T-helper 1 cell treated with Interleukin-12 subunit alpha and Interleukin-12 subunit beta and Interleukin-4 antibody, amounts not matched to agents 30 μg/mL and 1 μg/mL, for 36 hours (primary cell): Measurements from ENCODE around the gene LIMCH1.

Experiments
- H3K27ac Mint-ChIP-seq: one replicate; pipeline ENCODE4 v1.8.0; 2021; ENCODE audit warnings: mild to moderate bottlenecking, mixed read lengths
- H3K27me3 Mint-ChIP-seq: one replicate; pipeline ENCODE4 v1.8.0; 2021; ENCODE audit warnings: low read depth, mixed read lengths
- H3K36me3 Mint-ChIP-seq: one replicate; pipeline ENCODE4 v1.8.0; 2021; ENCODE audit warnings: low read depth, mixed read lengths
- H3K4me1 Mint-ChIP-seq: one replicate; pipeline ENCODE4 v1.8.0; 2021; ENCODE audit warnings: low read depth, mixed read lengths
- H3K4me3 Mint-ChIP-seq: one replicate; pipeline ENCODE4 v1.8.0; 2021; ENCODE audit warnings: mild to moderate bottlenecking, moderate library complexity, mixed read lengths
- H3K9me3 Mint-ChIP-seq: one replicate; pipeline ENCODE4 v1.8.0; 2021; ENCODE audit warnings: mixed read lengths

Gene LIMCH1

DNA sequence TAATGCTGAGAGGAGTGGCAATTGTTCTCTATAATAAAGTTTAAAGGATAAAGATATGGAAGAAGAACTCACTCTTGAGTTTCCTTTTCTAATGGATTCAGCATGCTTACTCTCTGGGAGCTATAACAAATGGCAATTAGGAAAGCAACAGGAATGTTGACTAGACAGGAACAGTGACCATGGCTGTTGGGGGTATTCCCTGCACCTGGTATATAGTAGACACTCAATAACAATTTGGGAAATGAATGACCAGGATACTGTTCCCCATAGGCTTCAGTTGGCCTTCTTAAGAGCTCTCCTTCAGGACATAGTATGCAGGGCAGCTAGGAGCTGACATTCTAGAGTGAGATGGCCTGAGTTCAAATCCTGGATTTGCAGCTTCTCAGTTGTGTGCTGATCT is 1.8 kb downstream of the LIMCH1 start:
- H3K4me3 Mint-ChIP-seq: no peak overlapping the region
- no peaks in the 10 kb centered on the region for H3K9me3 Mint-ChIP-seq
- no peaks in the 10 kb centered on the region for H3K36me3 Mint-ChIP-seq
- no peaks in the 10 kb centered on the region for H3K4me1 Mint-ChIP-seq
- no peaks in the 10 kb centered on the region for H3K27me3 Mint-ChIP-seq
- H3K27ac Mint-ChIP-seq: no peak overlapping the region

DNA sequence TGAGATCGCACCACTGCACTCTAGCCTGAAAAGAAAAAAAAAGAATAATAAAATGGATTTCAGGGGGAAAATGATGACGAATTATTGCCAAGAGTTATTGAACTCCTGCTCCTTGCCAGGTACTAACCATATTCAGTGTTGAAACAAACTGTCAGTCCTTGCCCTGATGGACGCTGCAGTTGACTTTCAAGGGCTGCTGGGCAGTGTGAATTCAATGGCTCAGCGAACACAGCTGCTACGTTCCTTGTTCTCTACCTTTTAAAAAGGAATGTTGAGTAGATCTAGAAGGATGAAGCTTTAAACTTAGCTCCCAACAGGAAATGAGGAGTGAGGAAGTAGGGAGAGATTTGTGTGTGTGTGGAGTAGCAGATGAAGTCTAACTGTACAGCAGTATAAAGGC is 2.7 kb downstream of the LIMCH1 start:
- Mint-ChIP-seq H3K36me3 (no peaks in the 10 kb centered on the region), H3K27ac (no peak overlapping the region), H3K27me3 (no peaks in the 10 kb centered on the region), H3K4me3 (no peak overlapping the region), H3K9me3 (no peaks in the 10 kb centered on the region), H3K4me1 (no peaks in the 10 kb centered on the region)

DNA sequence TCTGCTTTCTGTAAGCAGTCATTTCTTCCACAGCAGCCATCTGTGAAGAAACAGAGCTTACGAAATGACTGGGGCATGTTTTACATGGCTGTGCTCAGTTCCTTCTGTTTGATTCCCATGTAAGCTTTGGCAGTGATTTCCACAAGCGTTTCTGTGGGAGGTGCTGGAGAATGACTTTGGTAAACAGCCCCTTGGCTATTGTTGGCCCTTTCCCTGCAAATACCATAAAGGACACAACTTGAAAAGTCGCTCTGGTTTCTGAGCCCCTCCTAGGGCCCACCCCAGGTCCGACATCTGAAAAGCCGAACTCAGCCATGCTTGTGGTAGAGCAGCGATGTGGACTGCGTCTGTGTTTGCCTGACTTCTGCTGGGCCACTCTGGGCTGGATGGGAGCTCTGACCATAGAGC is 3.7 kb downstream of the LIMCH1 start:
- Mint-ChIP-seq H3K36me3 (no peaks in the 10 kb centered on the region), H3K4me1 (no peaks in the 10 kb centered on the region), H3K27ac (no peak overlapping the region), H3K4me3 (no peak overlapping the region), H3K27me3 (no peaks in the 10 kb centered on the region), H3K9me3 (no peaks in the 10 kb centered on the region)

DNA sequence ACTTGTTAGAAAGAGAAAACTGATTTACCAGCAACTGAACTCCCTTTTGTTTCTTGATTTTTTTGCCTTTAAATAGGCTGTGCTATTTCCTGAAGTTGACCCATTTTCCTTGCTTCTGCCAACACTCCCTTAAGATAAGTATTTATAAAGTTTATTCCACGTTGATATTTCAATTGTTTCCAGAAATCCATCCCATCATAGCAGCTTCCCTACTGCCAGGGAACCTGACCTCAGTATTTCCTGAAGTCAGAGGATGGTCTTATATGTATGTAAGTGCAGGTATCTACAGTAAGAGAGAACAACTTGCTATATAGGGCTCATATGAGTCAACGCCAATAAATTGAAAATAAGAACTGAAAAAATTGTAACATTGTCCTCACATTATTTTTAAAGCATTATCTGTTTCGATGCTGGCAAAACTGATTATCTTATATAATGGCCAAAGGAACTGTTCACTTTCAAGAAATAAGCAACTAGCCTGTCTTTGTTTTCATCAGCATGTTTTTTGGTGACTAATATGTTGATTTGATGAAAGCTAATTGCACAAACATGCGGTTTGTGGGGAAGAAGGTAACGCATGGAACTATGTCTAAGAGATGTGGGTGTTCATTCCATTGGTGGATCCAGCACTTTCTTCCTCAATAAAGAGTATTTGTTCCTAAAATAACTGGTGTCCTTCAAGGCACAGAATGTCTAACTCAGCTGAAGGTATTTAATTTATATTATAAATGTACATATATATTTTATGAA is 4.7 kb downstream of the LIMCH1 start:
- H3K36me3 Mint-ChIP-seq: no peaks in the 10 kb centered on the region
- no peak overlapping the region for H3K4me3 Mint-ChIP-seq
- no peaks in the 10 kb centered on the region for H3K27me3 Mint-ChIP-seq
- H3K27ac Mint-ChIP-seq: no peak overlapping the region
- H3K4me1 Mint-ChIP-seq: no peaks in the 10 kb centered on the region
- H3K9me3 Mint-ChIP-seq: no peaks in the 10 kb centered on the region

DNA sequence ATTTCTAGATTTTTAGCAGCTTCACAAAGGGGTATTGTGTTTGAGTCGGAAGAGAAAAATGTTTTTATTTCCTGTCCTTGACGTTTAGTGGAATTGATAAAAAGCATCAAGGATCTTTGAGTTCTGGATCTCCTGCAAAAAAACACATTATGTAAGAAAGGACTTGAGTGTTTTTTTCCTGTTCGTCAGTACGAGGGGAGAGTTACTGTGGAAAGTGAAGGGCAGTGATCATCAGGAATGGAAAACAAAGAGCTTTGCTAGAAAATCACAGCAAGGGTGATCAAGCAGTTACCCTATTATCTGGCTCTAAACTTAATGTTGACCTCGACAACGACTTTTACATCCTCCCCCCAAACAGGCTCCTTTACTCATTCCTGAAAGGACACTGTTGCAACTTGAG is 7.3 kb downstream of the LIMCH1 start:
- Mint-ChIP-seq H3K9me3 (no peaks in the 10 kb centered on the region), H3K36me3 (no peaks in the 10 kb centered on the region), H3K4me1 (no peaks in the 10 kb centered on the region), H3K27ac (no peak overlapping the region), H3K4me3 (no peak overlapping the region), H3K27me3 (no peaks in the 10 kb centered on the region)

DNA sequence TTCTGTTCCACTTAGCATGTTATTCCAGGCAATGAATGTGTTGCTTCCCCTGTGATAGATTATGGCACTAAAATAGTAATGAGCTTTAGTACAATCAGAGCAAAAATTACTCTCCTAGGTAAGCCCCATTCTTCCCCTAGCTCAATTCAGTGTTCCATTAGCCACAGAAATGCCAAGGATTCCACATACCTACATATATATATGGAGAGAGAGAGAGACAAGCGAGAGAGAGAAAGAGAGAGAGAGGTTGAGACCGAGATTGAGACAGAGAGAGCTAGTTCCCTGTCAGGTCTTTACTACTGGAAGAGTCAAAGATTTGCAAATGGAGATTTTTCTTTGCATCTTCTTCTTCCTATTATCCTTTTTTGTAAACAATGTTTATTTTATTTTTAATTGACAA is 8.7 kb downstream of the LIMCH1 start:
- Mint-ChIP-seq H3K9me3 (no peaks in the 10 kb centered on the region), H3K27ac (no peak overlapping the region), H3K4me3 (no peak overlapping the region), H3K36me3 (no peaks in the 10 kb centered on the region), H3K4me1 (no peaks in the 10 kb centered on the region), H3K27me3 (no peaks in the 10 kb centered on the region)

DNA sequence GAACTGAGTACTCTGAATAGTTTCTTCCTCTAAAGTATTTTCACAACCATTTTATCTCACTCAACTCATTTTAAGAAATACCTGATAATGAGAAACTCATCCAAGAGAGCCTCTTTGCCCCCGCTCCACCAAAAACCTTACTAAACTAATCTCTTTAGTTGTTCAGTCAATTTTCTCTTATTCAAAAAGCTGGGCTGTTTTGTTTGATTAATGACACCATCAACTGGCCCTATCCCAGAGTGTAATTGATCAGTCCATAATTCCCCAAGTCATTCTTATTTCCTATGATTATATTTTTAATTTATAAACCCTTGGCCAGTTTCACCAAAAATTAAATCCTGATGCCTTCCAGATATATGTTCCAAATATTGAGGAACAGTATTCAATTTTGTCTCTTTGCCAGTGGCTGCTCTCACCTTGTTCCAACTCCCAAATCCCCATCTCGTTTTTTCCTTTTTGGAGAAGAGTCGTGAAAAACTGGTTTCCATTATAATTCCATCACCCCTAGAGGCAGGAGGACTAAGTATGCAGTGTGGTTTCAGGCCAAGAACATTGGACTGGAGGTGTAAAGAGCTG is 10.4 kb downstream of the LIMCH1 start:
- no peak overlapping the region for H3K4me3 Mint-ChIP-seq
- H3K4me1 Mint-ChIP-seq: no peaks in the 10 kb centered on the region
- H3K27ac Mint-ChIP-seq: no peak overlapping the region
- no peaks in the 10 kb centered on the region for H3K27me3 Mint-ChIP-seq
- no peaks in the 10 kb centered on the region for H3K36me3 Mint-ChIP-seq
- no peaks in the 10 kb centered on the region for H3K9me3 Mint-ChIP-seq

DNA sequence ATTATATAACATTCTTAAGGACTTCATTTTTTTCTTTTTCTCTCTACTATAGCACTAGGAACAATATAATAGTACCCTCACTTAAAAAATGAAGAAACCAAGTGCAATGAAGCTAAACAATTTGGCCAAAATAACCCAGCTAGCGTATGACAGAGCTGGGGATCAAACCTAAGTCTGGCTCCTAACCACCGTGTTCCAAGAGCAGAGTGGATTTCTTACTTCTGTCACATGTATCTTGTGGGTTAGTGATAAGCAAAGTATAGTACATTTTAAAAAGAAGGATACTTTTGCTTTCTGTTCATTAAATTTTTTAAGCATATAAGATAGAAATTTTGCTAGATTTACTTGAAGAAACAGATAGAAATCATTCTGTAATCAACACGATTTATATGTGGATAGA is 11.5 kb downstream of the LIMCH1 start:
- Mint-ChIP-seq H3K36me3 (no peaks in the 10 kb centered on the region), H3K27ac (no peak overlapping the region), H3K4me1 (no peaks in the 10 kb centered on the region), H3K27me3 (no peaks in the 10 kb centered on the region), H3K9me3 (no peaks in the 10 kb centered on the region), H3K4me3 (no peak overlapping the region)

DNA sequence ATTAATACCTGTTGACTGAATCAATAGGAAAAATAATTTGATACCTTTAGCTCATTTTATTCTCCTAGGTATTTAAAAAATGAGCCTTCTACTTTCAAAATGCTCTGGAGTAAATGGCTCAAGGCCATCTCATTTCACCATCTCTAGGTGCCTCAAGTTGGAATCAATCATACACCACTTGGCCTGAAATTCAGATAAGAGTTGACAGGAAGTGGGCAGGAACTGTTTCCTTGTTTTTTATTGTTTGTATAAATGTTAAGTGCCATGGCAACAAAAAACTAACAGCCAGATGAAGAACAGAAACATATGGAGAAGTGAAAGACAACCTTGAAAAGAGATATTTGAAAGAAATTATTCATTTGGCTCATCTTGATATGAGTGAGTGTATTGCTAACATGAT is 12.4 kb downstream of the LIMCH1 start:
- Mint-ChIP-seq H3K27ac (no peak overlapping the region), H3K4me3 (no peak overlapping the region), H3K27me3 (no peaks in the 10 kb centered on the region), H3K36me3 (no peaks in the 10 kb centered on the region), H3K4me1 (no peaks in the 10 kb centered on the region), H3K9me3 (no peaks in the 10 kb centered on the region)

DNA sequence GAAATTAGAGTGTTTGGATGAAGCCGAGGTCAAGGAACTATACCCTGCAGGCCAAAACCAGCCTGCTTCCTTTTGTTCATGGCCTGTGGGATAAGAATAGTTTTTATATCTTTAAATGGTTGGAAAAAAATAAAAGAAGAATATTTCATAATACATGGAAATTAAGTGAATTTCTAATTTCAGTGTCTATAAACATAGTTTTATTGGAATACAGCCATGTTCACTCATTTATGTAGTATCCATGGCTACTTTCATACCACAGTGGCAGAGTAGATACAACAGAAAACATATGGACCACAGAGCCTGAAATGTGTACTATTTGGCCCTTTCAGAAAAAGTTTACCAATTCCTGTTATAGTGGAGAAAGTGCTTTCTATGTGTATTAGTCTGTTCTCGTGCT is 13.6 kb downstream of the LIMCH1 start:
- Mint-ChIP-seq H3K36me3 (no peaks in the 10 kb centered on the region), H3K9me3 (no peaks in the 10 kb centered on the region), H3K4me1 (no peaks in the 10 kb centered on the region)

DNA sequence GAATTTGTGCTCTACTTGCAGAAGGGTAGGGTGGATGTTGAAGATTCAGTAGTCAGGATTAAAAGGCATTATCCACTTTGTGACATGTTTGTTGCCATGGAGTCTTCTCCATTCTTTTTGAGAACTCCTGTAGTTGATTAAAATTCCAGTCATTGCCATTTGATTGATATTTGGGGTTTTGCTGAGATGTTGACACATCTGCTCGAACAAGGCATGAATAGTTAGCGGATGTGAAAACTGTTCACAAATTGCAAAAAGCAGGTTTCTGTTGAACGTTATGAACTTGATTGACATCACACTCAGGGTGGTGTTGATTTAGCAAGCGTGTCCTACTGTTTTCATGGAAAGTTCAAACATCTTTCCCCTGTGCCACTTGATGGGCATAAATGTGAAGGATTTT is 16.9 kb downstream of the LIMCH1 start:
- H3K27me3 Mint-ChIP-seq: no peaks in the 10 kb centered on the region
- H3K4me1 Mint-ChIP-seq: no peaks in the 10 kb centered on the region
- no peaks in the 10 kb centered on the region for H3K36me3 Mint-ChIP-seq
- no peak overlapping the region for H3K27ac Mint-ChIP-seq
- no peaks in the 10 kb centered on the region for H3K9me3 Mint-ChIP-seq
- H3K4me3 Mint-ChIP-seq: no peak overlapping the region

More for the DNA sequence above, 13.6 kb downstream of the LIMCH1 start:
- H3K27ac Mint-ChIP-seq: no peak overlapping the region
- no peak overlapping the region for H3K4me3 Mint-ChIP-seq
- no peaks in the 10 kb centered on the region for H3K27me3 Mint-ChIP-seq

DNA sequence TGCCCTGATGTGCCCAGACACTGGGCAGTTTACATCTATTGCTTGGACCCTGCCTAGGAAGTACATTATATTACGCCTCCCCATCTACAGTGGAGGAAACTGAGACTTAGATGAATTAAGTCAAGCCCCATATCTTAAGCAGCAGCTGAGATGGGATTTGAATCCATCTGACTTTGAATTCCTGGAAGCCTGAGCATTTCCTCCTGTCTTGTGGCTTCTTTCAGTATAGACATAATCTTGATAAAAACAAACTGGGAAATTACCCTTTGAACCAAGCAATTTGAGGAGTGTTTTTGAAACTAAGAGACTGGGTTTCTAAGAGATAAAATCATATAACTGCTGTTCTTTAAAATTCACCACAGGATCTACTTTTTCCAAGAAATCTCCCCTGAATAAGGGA is 18.6 kb downstream of the LIMCH1 start:
- H3K27me3 Mint-ChIP-seq: no peaks in the 10 kb centered on the region
- no peak overlapping the region for H3K27ac Mint-ChIP-seq
- H3K36me3 Mint-ChIP-seq: no peaks in the 10 kb centered on the region
- no peaks in the 10 kb centered on the region for H3K9me3 Mint-ChIP-seq
- no peaks in the 10 kb centered on the region for H3K4me1 Mint-ChIP-seq
- H3K4me3 Mint-ChIP-seq: no peak overlapping the region

DNA sequence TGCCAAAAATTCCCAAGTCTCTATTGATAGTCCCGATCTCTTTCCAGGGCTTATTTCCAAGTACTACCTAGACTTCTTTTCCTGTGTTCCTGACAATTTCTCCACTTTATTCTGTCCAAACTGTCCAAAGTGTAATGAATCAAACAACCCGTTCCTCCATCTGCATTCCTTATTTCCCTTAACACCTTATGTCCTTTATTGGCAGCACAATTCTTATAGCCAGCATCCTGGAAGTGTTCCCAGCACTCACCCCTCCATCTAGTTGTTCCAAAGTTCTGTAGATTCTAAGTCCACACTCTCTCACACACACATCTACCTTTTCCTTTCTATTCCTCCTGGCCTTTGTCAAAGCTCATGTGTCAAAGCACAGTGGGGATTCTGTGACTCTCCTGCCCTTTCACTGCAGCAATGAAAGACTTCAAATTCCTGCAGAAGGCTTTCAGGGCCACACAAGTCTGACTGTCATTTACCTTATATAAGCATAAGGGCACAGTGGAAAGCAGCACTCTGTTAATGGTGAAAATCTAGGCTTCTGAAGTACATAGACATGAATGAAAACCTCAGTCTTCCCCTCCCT is 22.1 kb downstream of the LIMCH1 start:
- Mint-ChIP-seq H3K9me3 (no peaks in the 10 kb centered on the region), H3K4me3 (no peak overlapping the region), H3K36me3 (no peaks in the 10 kb centered on the region), H3K4me1 (no peaks in the 10 kb centered on the region), H3K27ac (no peak overlapping the region), H3K27me3 (no peaks in the 10 kb centered on the region)

DNA sequence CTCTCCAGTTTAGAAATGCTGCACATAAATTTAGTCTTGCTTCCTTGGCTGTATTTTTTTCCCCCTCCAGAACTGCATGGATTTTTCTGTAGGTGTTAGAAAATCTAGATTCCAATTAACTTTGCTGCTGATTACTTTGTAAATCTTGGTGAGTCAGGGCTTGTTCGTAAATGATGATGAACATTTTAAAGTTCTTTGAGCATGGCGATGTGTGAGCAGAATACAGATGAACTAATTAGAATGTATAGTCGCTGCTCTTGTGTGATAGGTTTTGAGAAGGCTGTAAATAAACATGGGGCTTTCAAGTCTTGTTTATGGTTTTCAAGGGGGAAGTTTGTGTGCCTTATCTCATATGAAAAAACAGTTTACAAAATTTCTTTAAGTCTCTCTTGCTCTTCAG is 23.3 kb downstream of the LIMCH1 start:
- H3K36me3 Mint-ChIP-seq: no peaks in the 10 kb centered on the region
- no peaks in the 10 kb centered on the region for H3K4me1 Mint-ChIP-seq
- no peaks in the 10 kb centered on the region for H3K9me3 Mint-ChIP-seq
- no peak overlapping the region for H3K4me3 Mint-ChIP-seq
- H3K27me3 Mint-ChIP-seq: no peaks in the 10 kb centered on the region
- no peak overlapping the region for H3K27ac Mint-ChIP-seq

DNA sequence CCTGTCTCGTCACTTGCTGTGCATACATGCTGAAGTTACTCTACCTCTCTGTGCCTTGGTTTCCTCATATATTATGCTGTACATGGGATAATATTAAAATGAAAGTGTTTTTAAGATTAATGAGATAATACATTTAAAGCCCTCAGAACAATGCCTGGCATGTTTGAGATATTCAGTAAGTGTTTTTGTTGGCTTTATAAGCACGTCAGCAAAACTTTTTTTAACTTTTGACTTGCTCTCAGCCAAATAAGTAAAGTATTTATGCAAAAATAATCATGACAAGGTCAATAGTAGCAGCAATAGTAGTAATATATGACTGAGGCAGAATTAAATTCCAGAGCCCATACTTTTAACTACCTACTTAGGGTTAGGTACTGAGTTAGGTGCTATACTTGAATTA is 29.2 kb downstream of the LIMCH1 start:
- H3K27ac Mint-ChIP-seq: no peak overlapping the region
- H3K4me1 Mint-ChIP-seq: no peaks in the 10 kb centered on the region
- no peaks in the 10 kb centered on the region for H3K36me3 Mint-ChIP-seq
- no peaks in the 10 kb centered on the region for H3K27me3 Mint-ChIP-seq
- no peaks in the 10 kb centered on the region for H3K9me3 Mint-ChIP-seq
- H3K4me3 Mint-ChIP-seq: no peak overlapping the region
